ENCODE measurements around the gene TMPRSS3.

Gene TMPRSS3

DNA sequence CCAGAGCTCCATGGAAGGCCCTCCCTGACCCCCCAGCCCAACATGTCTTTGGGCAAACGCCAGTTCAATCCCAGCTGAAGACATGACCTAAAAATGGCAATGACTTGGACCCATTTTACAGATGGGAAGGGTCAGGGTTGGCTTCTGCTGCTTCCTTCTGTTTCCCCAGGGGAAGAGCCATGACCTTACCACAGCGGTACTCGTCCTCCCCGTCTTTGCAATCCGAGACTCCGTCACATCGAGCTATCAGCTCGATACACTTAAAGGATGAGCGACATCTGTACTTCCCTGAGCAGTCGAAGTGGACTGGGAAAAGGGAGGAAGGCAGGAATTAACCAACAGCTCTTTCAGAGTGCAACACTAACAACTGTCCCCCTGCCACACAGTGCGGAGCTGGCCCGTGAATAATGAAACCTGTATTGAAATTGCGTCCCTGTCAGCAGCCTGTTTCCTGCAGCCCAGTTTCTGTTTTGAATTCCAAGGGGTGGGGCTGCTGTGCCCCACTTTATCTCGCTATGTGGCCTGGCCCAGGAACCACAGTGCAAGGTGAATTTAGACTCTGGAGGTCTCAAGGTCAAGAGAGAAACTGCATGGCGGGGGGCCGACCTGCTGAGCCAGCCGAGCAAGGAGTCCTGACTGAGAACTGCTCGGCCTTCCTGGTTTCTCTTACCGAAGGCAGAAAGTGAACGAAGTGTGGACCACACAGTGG is 7.0 kb downstream of the TMPRSS3 start:
- no peak for DNase-seq (ENCODE audit: low read depth, low spot score)

- no peak for DNase-seq (ENCODE audit: low read depth, low spot score)
Observed at GRCh38 chr21:42387843-42388340, 8.0 kb downstream of the TMPRSS3 start.

- DNase-seq (ENCODE audit: low read depth, low spot score) = no peak
Observed at GRCh38 chr21:42387164-42387563, 8.7 kb downstream of the TMPRSS3 start.

DNA sequence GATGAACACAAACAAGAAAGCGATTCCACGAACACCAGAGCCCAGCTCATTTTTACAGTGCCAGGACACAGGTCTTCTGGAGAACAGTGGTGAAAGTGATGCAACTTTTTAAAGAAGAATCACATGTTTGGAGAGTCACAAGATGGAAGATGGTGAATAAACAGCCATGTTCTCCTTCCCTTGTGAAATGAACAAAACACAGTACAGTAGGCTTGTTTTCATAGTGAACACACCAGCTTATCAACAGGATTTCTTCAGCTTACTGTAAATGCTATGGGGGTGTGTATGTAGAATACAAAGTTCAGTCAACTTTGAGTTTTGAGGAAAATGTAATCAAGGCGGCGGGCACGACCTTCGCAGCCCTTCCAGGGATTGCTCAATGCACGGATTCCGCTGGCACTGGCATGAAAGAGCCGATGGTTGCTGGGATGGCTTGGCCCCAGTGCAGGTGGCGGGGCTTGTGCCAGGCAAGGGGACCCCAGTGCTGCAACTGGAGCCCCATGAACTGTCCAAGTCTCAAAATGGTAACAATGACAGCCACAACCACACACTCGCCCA is 9.7 kb downstream of the TMPRSS3 start:
- DNase-seq (ENCODE audit: low read depth, low spot score) = no peak

DNA sequence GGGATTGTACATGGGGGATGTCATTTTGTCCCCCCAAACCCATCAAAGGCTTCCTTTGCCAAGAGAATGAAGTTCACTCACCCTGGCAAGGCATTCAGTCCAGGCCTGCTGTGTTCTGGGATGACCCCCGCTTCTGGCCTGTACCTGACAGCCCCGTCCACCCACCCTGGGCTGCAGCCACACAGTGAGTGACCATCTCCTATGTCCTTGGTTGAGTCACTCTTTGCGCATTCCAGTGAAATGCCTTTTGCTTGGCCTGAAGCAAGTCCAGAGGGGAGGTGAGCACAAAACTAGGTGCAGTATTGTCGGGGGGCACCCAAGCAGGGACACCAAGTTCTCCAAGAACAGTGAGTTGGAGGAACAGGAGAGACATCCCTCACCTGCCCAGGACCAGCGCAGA is 10.2 kb downstream of the TMPRSS3 start:
- no peak for DNase-seq (ENCODE audit: low read depth, low spot score)

DNA sequence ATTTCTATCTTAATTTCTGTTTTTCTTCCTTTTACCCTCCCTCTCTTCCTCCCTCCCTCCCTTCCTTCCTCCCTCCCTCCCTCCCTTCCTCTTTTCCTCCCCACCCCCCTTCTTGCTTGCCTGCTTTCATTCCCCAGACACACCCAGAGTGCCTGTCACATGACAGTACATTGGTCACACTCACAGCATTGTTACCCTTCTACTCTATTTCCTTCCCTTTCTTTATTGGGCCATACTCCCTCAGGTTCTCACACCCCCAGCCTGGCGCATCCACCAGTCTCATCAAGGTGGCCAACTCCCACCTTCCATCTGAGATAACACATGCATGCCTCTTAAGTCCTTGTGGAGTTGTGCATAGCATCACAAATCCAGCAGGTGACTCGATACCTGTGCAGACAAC is 10.9 kb downstream of the TMPRSS3 start:
- no peak for DNase-seq (ENCODE audit: low read depth, low spot score)

- DNase-seq (ENCODE audit: low read depth, low spot score) = no peak
Observed at GRCh38 chr21:42384156-42384945, 11.5 kb downstream of the TMPRSS3 start.

DNA sequence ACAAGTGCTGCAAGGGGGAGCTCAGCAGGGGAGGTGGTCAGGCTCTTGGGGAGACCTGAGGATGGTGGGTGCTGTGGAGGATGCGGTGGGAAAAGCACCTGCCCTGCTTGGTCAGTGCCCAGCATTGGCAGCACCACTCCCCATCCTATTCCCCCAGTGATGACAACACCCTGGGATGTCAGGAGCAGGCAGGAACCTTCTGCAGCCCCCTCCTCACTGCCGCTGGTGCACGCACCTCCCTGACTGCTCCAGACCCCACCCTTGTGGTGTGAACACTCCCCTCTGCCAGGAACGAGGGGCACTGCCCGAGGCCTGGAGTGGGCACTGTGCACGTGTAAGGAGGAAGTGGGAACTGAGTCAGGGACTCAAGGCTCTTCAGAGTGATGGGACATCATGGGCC is 12.5 kb downstream of the TMPRSS3 start:
- DNase-seq (ENCODE audit: low read depth, low spot score) = no peak

GRCh38 chr21:42382915-42383314 is 12.9 kb downstream of the TMPRSS3 start:
- DNase-seq (ENCODE audit: low read depth, low spot score) = no peak

- no peak for DNase-seq (ENCODE audit: low read depth, low spot score)
Observed at GRCh38 chr21:42381347-42381984, 14.4 kb downstream of the TMPRSS3 start.

DNA sequence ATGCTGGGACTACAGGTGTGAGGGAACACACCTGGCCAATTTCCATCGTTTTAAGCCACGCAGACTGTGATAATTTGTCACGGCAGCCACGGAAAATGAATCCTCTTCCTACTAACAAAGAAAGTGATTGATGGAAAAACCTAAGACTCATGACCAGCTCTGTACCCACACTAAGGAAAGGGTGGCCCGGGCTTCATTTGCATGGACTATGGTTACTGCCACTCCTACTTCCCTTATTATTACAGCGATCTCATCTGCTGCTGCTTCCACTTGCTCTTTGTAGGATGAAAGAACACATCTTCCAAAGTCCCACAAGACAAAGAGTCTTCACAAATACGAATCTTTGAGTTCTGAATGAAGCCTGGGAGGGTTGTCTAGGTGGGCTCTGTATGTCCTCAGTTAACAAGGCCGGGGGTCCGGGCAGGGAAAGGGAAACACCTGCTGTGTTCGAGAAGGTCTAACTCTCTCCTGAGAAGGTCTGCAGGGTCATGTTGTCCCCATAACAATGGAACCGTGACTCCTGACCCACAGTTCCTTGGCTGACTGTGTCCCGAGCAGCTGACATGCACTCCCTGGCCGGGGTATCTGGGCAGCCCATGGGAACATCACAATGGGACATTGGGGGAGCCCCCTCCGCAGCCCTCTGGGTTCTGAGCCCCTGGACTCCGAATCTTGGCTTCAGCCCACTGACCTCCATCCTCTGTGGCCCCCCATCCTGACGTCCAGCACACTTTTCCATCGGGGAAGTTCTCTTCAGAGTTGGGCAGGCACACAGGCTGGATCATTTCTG is 16.2 kb downstream of the TMPRSS3 start:
- no peak for DNase-seq (ENCODE audit: low read depth, low spot score)

- no peak for DNase-seq (ENCODE audit: low read depth, low spot score)
Observed at GRCh38 chr21:42378418-42378817, 17.4 kb downstream of the TMPRSS3 start.

GRCh38 chr21:42377951-42378340 is 17.9 kb downstream of the TMPRSS3 start:
- no peak for DNase-seq (ENCODE audit: low read depth, low spot score)

DNA sequence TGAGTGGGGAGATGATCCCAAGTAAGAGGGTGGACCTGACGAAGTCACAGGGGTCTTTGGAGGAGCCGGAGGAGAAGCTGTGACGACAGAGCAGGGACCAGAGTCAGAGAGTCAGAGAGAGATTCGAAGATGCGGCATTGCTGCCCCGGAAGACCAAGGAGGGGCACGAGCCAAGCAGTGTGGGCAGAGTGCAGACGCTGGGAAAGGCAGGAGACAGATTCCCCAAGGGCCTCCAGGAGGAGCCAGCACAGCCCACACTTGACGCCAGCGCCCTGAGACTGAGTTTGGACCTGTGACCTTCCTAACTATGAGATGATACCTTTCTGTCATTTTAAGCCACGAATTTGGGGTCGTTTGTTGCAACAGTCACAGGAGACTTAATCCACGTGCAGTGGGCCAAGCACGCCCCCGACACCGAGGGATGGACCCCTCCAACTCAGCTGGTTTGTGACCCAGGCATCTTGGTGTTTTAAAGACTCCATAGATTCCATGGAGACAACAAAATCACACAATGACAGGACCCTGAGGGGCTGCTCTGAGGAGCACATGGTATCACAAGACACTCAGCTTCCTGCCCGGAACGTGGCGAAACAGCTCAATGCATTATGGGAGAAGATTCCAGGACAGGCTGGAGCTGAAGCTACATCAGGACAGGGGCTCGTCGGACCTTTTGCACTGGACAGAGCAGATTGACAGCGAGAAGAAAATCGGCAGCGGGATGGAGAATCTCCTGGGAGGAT is 18.5 kb downstream of the TMPRSS3 start:
- no peak for DNase-seq (ENCODE audit: low read depth, low spot score)

- DNase-seq (ENCODE audit: low read depth, low spot score) = no peak
Observed at GRCh38 chr21:42376338-42376982, 19.4 kb downstream of the TMPRSS3 start.

DNA sequence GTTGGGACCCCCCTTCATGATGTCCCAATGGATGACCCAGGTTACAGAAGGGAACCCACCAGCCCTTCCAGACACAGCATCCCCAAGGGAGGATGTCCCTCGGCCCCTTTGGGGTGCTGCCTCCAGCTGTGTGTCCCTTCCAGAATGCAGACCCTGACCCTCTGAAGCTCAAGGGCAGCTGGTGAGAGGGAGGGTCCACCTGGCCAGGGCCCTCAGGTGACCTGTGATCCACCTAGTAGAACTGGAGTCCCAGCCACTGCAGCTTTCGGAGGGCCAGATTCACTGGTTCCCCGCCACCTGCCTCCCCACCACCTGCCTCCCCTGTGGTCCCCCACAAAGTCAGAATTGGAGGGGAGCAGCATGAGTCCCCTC is 19.9 kb downstream of the TMPRSS3 start:
- no peak for DNase-seq (ENCODE audit: low read depth, low spot score)

DNA sequence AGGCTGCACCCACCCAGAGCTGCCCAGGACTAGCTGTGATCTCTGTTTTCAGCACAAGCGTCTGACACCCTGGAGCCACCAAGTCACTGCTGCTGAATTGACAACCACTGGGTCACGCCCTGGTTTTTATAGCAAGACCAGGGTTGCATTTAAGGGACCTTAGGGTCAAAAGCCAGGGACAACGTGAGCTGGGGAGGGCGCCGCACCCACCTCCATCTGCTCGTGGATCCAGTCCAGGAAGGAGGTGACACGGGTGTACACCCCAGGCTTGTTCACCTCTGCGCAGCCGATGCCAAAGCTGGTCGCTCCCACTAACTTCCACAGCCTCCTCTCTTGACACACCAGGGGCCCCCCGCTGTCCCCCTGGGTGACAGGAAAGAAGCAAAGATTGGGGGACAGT is 20.3 kb downstream of the TMPRSS3 start:
- no peak for DNase-seq (ENCODE audit: low read depth, low spot score)

DNA sequence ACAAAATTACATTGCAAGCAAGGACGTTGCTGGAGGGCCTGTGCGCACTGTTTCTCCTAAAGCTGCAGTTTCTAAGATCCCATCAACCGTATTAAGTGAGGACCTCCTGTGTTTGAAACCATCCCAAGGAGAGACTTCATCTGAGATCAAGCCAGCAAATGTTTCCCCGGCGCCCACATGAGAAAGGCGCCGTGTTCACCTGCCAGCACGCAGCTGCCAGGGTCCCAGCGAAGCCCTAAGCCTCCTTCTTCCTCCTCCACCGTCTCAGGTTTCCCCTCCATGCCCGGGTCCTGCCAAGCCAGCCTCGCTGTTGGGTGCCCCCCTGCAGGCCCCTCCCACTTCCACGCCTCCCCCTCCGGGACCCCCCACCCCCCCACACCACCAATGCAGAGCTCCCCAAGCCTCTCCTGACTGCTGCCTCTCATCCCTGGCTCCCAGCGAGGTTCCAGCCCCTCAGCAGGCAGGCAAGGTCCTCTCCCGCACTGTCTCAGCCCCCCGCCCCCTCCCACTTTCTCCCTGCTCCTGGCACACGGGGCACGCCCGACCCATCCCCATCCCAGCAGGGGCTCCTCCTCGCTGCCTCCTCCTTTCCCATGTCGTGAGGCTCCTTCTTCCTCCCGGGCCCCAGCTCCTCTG is 20.9 kb downstream of the TMPRSS3 start:
- no peak for DNase-seq (ENCODE audit: low read depth, low spot score)

DNA sequence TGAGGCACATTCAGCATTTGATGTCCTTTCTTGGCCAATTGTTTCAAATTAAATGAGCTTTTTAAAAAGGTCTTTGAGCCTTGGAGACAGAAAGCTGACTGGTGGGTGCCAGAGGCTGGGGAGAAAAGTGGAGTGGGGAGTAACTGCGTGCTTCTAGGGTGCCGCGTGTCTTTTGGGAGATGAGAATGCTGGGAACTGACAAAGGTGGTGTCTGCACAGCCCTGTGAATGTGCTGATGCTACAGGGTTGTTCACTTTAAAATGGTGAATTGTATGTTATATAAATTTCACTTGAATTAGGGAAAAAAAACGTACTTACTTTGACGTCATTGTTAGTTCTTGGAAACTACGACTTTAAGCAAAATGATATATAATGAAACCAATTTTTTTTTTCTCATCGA is 21.4 kb downstream of the TMPRSS3 start:
- no peak for DNase-seq (ENCODE audit: low read depth, low spot score)

DNA sequence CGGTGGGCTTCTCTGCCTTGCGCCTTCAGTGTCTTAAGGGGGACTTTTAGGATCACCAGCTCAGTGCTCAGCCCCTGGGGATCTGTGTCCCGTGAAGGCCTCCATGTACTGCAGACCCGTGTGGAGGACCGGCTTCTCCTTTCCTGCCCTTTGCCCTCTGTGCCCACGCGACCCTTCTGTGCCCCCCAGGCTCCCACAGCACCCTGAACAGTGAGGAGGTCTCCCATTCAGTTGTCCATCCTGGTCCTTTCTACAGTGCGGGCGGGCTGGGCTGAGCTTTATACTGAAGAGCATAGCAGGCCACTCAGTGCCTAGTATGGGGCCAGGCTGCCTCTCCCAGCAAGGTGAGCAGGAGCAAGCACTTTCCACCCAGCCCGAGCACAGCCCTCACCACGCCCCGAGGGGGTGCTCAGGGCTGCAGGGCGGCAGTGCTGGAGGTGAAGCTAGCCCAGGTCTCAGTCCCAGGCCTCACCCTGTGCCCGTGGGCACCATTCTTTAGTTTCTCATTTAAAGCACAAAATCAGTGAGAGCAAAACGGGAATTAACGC is 21.9 kb downstream of the TMPRSS3 start:
- DNase-seq (ENCODE audit: low read depth, low spot score) = no peak
